PC-3 (cell line): ENCODE results near the gene PCBP3. TPM values are rescaled to one million over a fixed set of nuclear protein-coding genes. Genes with fewer than 3 reads are reported as not detected.

ENCODE experiments used
- ATAC-seq: fragments of 200-7000 bp; cut with Tn5 transposase; 2 replicates; pipeline ENCODE4 v1.9.1; 2020; ENCODE audit warnings: mild to moderate bottlenecking, moderate library complexity
- BruUV-seq: library from RNA; stranded (reverse); fragments of 400-500 nt; replicated peaks from 2 replicates; lab custom pipeline; 2021; lab: Mats Ljungman, UMichigan
- CTCF ChIA-PET: fragments of 300-600 bp; sonication (Branson Sonifier 250); formaldehyde crosslinking; loops from one replicate; lab custom pipeline; 2022; ENCODE audit warnings: antibody characterized with exemption; lab: Charles Lee
- POLR2A ChIA-PET: fragments of 300-600 bp; sonication (Branson Sonifier 250); formaldehyde crosslinking; loops from one replicate; lab custom pipeline; 2022; ENCODE audit warnings: antibody characterized with exemption; ENCODE audit not compliant: unreplicated experiment; lab: Charles Lee
- DNase-seq: peaks from one replicate; pipeline ENCODE4 v3.0.0-alpha.2; 2015
- H2AFZ ChIP-seq: fragments of 300-600 bp; sonication (generic); 2 replicates; pipeline ENCODE4 v1.6.0; 2016; ENCODE audit warnings: antibody characterized with exemption, low read length
- H3F3A ChIP-seq: fragments of 300-600 bp; sonication (generic); one replicate; pipeline ENCODE4 v1.6.0; 2017; ENCODE audit warnings: antibody characterized with exemption, low read length, control low read depth, mild to moderate bottlenecking; ENCODE audit not compliant: unreplicated experiment
- H3K27ac ChIP-seq: fragments of 300-600 bp; sonication (generic); 2 replicates; pipeline ENCODE4 v1.5.1; 2016; ENCODE audit warnings: mild to moderate bottlenecking, low read length
- H3K27me3 ChIP-seq: fragments of 300-600 bp; sonication (generic); 2 replicates; pipeline ENCODE4 v1.6.1; 2016; ENCODE audit warnings: low read length, mixed read lengths
- H3K36me3 ChIP-seq: fragments of 300-600 bp; sonication (generic); 2 replicates; pipeline ENCODE4 v1.6.1; 2016; ENCODE audit warnings: low read depth, mixed run types, low read length, mixed read lengths
- H3K4me1 ChIP-seq: fragments of 300-600 bp; sonication (generic); 2 replicates; pipeline ENCODE4 v1.5.1; 2016; ENCODE audit warnings: low read length; ENCODE audit not compliant: insufficient read depth
- H3K4me2 ChIP-seq: fragments of 300-600 bp; sonication (generic); 2 replicates; pipeline ENCODE4 v1.6.0; 2016; ENCODE audit warnings: low read length
- H3K4me3 ChIP-seq: fragments of 300-600 bp; sonication (generic); 2 replicates; pipeline ENCODE4 v1.5.1; 2016; ENCODE audit warnings: mild to moderate bottlenecking, low read length, mixed read lengths
- H3K79me2 ChIP-seq: fragments of 300-600 bp; sonication (generic); 2 replicates; pipeline ENCODE4 v1.6.1; 2017; ENCODE audit warnings: low read length, mixed read lengths
- H3K9ac ChIP-seq: fragments of 300-600 bp; sonication (generic); 2 replicates; pipeline ENCODE4 v1.6.0; 2016; ENCODE audit warnings: mild to moderate bottlenecking, low read length
- H3K9me2 ChIP-seq: fragments of 300-600 bp; sonication (generic); replicated peaks from 2 replicates; pipeline ENCODE4 v1.6.1; 2016; ENCODE audit warnings: mixed run types, low read length, mixed read lengths
- H3K9me3 ChIP-seq: fragments of 300-600 bp; sonication (generic); 2 replicates; pipeline ENCODE4 v1.6.1; 2016; ENCODE audit warnings: low read length, mixed read lengths
- H4K20me1 ChIP-seq: fragments of 300-600 bp; sonication (generic); 2 replicates; pipeline ENCODE4 v1.6.1; 2016; ENCODE audit warnings: low read length, mixed read lengths
- CTCF ChIP-seq: fragments of 300-600 bp; sonication (generic); conservative IDR thresholded peaks from 2 replicates; pipeline ENCODE4 v1.5.1; 2017; ENCODE audit warnings: antibody characterized with exemption, low read depth, mild to moderate bottlenecking, low read length
- EZH2 ChIP-seq: fragments of 300-600 bp; sonication (generic); IDR thresholded peaks from one replicate; pipeline ENCODE4 v1.6.1; 2017; ENCODE audit warnings: antibody characterized with exemption, mild to moderate bottlenecking, low read length; ENCODE audit not compliant: unreplicated experiment
- EZH2phosphoT487 ChIP-seq: fragments of 300-600 bp; sonication (generic); IDR thresholded peaks from 2 replicates; pipeline ENCODE4 v1.6.1; 2018; ENCODE audit warnings: mild to moderate bottlenecking, antibody characterized with exemption, low read length, borderline replicate concordance
- intact Hi-C: fragments of 100-400 bp; cut with micrococcal nuclease; formaldehyde crosslinking; loops from 2 replicates; pipeline ENCODE4 v1.9.0; 2023
- total RNA-seq: library from RNA; depleted of rRNA; stranded (reverse); fragments of >200 nt; gene quantifications from 2 replicates; pipeline ENCODE4 v1.2.3, GENCODE V29; 2014

Gene PCBP3
- total RNA-seq, 1 experiment from 2014 or later, result 2.4 TPM

- no peaks in the 10 kb centered on the region for H3K4me1 ChIP-seq
- H3K27ac ChIP-seq, result no peak overlapping the region
- H3K79me2 ChIP-seq, result no peaks in the 10 kb centered on the region
- H3K4me3 ChIP-seq, result no peak overlapping the region
- H3K36me3 ChIP-seq, result no peaks in the 10 kb centered on the region
- no peaks in the 10 kb centered on the region for H4K20me1 ChIP-seq
- H3K4me2 ChIP-seq, result no peak overlapping the region
- H3K9me2 ChIP-seq, result no peaks in the 10 kb centered on the region
- ChIA-PET POLR2A (interaction anchor here (0.6 kb wide), 1 partner anchor 242 kb away, joined by 5 read pairs; no protein-coding TSS in a partner anchor), CTCF (no interaction called here)
- intact Hi-C loops, result no loop called here
- BruUV-seq, result no TSS peak
- H3K9ac ChIP-seq, result no peak overlapping the region
- DNase-seq, result no peak
- H3F3A ChIP-seq, result no peaks in the 10 kb centered on the region
- no peak overlapping the region for H2AFZ ChIP-seq
- no peak for TF ChIP-seq CTCF
- TF ChIP-seq EZH2, result no peak
- no peak for ATAC-seq
- H3K27me3 ChIP-seq, result peaks cover 20% of the 10 kb centered on the region; the same call in 1 of the 2 replicates
- H3K9me3 ChIP-seq, result no peaks in the 10 kb centered on the region
These were observed 45.4 kb upstream of the PCBP3 start for GRCh38 chr21:45598109-45598508.

- TF ChIP-seq EZH2 (no peak), CTCF (no peak), EZH2phosphoT487 (no peak)
- Histone ChIP-seq H3K4me2 (no peak overlapping the region), H3K4me3 (no peak overlapping the region), H3K9me2 (no peaks in the 10 kb centered on the region), H3K9me3 (0 out of 2 replicates have a peak, but pooled peaks cover 3% of the 10 kb centered on the region), H3K27ac (no peak overlapping the region), H3K4me1 (no peaks in the 10 kb centered on the region), H3K79me2 (no peaks in the 10 kb centered on the region), H3K9ac (no peak overlapping the region), H3K27me3 (peaks cover 20% of the 10 kb centered on the region; the same call in 1 of the 2 replicates), H2AFZ (no peak overlapping the region), H3K36me3 (no peaks in the 10 kb centered on the region), H3F3A (no peaks in the 10 kb centered on the region), H4K20me1 (no peaks in the 10 kb centered on the region)
- POLR2A ChIA-PET, result no interaction called here
- CTCF ChIA-PET, result no interaction called here
- no TSS peak for BruUV-seq
- ATAC-seq, result no peak
- no peak for DNase-seq
- intact Hi-C loops, result no loop called here
These were observed 44.9 kb upstream of the PCBP3 start for GRCh38 chr21:45598666-45599065.

- DNase-seq (no peak), ATAC-seq (no peak)
- H3K79me2 ChIP-seq, result no peaks in the 10 kb centered on the region
- no peaks in the 10 kb centered on the region for H3F3A ChIP-seq
- H3K36me3 ChIP-seq, result no peaks in the 10 kb centered on the region
- intact Hi-C loops, result no loop called here
- H3K27ac ChIP-seq, result no peak overlapping the region
- CTCF ChIA-PET, result no interaction called here
- TF ChIP-seq EZH2 (no peak), CTCF (no peak), EZH2phosphoT487 (no peak)
- H3K9ac ChIP-seq, result no peak overlapping the region
- no peak overlapping the region for H3K4me3 ChIP-seq
- no peak overlapping the region for H3K4me2 ChIP-seq
- H2AFZ ChIP-seq, result no peak overlapping the region
- no peaks in the 10 kb centered on the region for H3K9me2 ChIP-seq
- H3K27me3 ChIP-seq, result peaks cover 20% of the 10 kb centered on the region; the same call in 1 of the 2 replicates
- H3K9me3 ChIP-seq, result 0 out of 2 replicates have a peak, but pooled peaks cover 6% of the 10 kb centered on the region
- no peaks in the 10 kb centered on the region for H3K4me1 ChIP-seq
- no TSS peak for BruUV-seq
- POLR2A ChIA-PET, result no interaction called here
- H4K20me1 ChIP-seq, result no peaks in the 10 kb centered on the region
These were observed 44.4 kb upstream of the PCBP3 start for GRCh38 chr21:45599146-45599581.
